GM23248 (cell line): ENCODE results near the gene TENM4. TPM values are rescaled to one million over a fixed set of nuclear protein-coding genes. Genes with fewer than 3 reads are reported as not detected.

Experiments used
- DNase-seq: peaks from one replicate; pipeline ENCODE4 v3.0.0-alpha.2; 2015
- H2AFZ ChIP-seq: fragments of 200-600 bp; sonication (generic); 2 replicates; pipeline ENCODE4 v1.6.1; 2016; ENCODE audit warnings: antibody characterized with exemption
- H3F3A ChIP-seq: fragments of 200-600 bp; sonication (generic); 2 replicates; pipeline ENCODE4 v1.6.1; 2016; ENCODE audit warnings: mild to moderate bottlenecking, antibody characterized with exemption, mixed run types; ENCODE audit not compliant: insufficient read depth
- H3K27ac ChIP-seq: fragments of 200-600 bp; sonication (generic); 2 replicates; pipeline ENCODE4 v1.5.1; 2016; ENCODE audit warnings: mild to moderate bottlenecking
- H3K27me3 ChIP-seq: fragments of 200-600 bp; sonication (generic); replicated peaks from 2 replicates; pipeline ENCODE4 v1.6.1; 2016; ENCODE audit warnings: mild to moderate bottlenecking; ENCODE audit not compliant: insufficient read depth
- H3K36me3 ChIP-seq: fragments of 200-600 bp; sonication (generic); 2 replicates; pipeline ENCODE4 v1.6.1; 2016; ENCODE audit warnings: low read depth, mild to moderate bottlenecking
- H3K4me1 ChIP-seq: fragments of 200-600 bp; sonication (generic); 2 replicates; pipeline ENCODE4 v1.6.1; 2016; ENCODE audit warnings: mild to moderate bottlenecking; ENCODE audit not compliant: insufficient read depth
- H3K4me2 ChIP-seq: fragments of 200-600 bp; sonication (generic); one replicate; pipeline ENCODE4 v1.6.1; 2016; ENCODE audit warnings: mild to moderate bottlenecking; ENCODE audit not compliant: unreplicated experiment
- H3K4me3 ChIP-seq: fragments of 200-600 bp; sonication (generic); 2 replicates; pipeline ENCODE4 v1.5.1; 2016; ENCODE audit warnings: mild to moderate bottlenecking
- H3K79me2 ChIP-seq: fragments of 200-600 bp; sonication (generic); 2 replicates; pipeline ENCODE4 v1.6.1; 2016; ENCODE audit warnings: mild to moderate bottlenecking; ENCODE audit not compliant: insufficient read depth
- H3K9ac ChIP-seq: fragments of 200-600 bp; sonication (generic); 2 replicates; pipeline ENCODE4 v1.6.1; 2016; ENCODE audit warnings: mild to moderate bottlenecking
- H3K9me2 ChIP-seq: fragments of 200-600 bp; sonication (generic); 2 replicates; pipeline ENCODE4 v1.6.1; 2016; ENCODE audit warnings: mixed run types, mild to moderate bottlenecking, moderate library complexity; ENCODE audit not compliant: insufficient read depth
- H3K9me3 ChIP-seq: fragments of 200-600 bp; sonication (generic); one replicate; pipeline ENCODE4 v1.6.1; 2017; ENCODE audit warnings: low read depth
- H4K20me1 ChIP-seq: fragments of 200-600 bp; sonication (generic); 2 replicates; pipeline ENCODE4 v1.6.0; 2016; ENCODE audit not compliant: insufficient read depth
- EZH2 ChIP-seq: fragments of 200-600 bp; sonication (generic); IDR thresholded peaks from 2 replicates; pipeline ENCODE4 v1.6.1; 2018; ENCODE audit warnings: antibody characterized with exemption, mild to moderate bottlenecking; ENCODE audit not compliant: insufficient read depth, poor library complexity, severe bottlenecking
- EZH2phosphoT487 ChIP-seq: fragments of 200-600 bp; sonication (generic); IDR thresholded peaks from 2 replicates; pipeline ENCODE4 v1.6.1; 2018; ENCODE audit warnings: antibody characterized with exemption, moderate library complexity, mild to moderate bottlenecking, low read depth; ENCODE audit not compliant: insufficient read depth
- WGBS, 2 experiments: methylation state at CpG; one replicate each; pipeline ENCODE4 v1.1.6; 2015 to 2017; ENCODE audit warnings: low lambda C conversion rate in 2 of 2, low coverage in 1 of 2; ENCODE audit errors: missing lambda C conversion rate in 2 of 2; 5-methylcytosine and 5-hydroxymethylcytosine counted together
- in situ Hi-C: fragments of 300-500 bp; cut with MboI; formaldehyde crosslinking; loops from 2 replicates; pipeline ENCODE4 v1.15.0; 2020
- polyA plus RNA-seq: library from polyadenylated mRNA; unstranded; fragments of >200 nt; fragmentation: Nextera tagmentation; extraction: Ambion mirVana; gene quantifications from 2 replicates; pipeline ENCODE4 v1.2.1, GENCODE V29; 2016
- total RNA-seq: library from RNA; depleted of rRNA; stranded (reverse); fragments of >200 nt; shearing (Covaris generic); gene quantifications from 2 replicates; pipeline ENCODE4 v1.2.3, GENCODE V29; 2014

TENM4 gene
- total and polyA plus RNA-seq, 2 experiments from 2014 or later = 0.11 to 0.48 TPM

DNA sequence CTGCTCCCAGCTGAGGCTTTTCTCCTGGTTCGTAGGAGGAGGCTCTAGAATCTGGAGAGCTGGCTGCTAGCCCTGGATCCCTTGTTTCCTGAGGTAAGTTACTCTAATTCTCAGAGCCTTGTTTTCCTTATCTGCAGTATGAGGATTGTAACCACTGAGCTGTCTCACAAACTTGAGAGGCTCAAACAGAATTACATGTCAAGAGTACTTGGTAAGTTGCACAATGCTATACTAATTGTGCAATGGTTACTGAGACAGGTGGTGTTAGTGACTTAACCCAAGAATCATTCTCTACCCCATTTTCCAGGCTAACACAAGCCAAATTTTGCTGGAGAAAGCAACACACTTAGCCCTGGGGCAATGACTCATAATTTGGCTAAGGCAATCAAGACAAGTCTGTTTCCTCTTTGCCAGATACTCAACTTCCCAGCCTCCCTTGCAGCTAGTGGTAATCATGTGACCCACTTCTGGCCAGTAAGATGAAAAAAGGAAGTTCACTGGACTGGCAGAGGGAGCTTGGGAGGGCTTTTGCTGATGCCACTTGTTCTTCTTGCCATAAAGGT, 348.0 kb downstream of the TENM4 start:
- Histone ChIP-seq H3K36me3 (no peaks in the 10 kb centered on the region), H3K4me1 (no peaks in the 10 kb centered on the region), H3K27ac (no peak overlapping the region), H3F3A (peaks cover 12% of the 10 kb centered on the region; the same call in 1 of the 2 replicates), H3K9ac (no peak overlapping the region), H4K20me1 (no peaks in the 10 kb centered on the region), H3K9me3 (no peaks in the 10 kb centered on the region), H3K4me3 (no peak overlapping the region), H2AFZ (no peak overlapping the region), H3K79me2 (no peaks in the 10 kb centered on the region), H3K27me3 (peaks cover 14% of the 10 kb centered on the region), H3K4me2 (no peak overlapping the region), H3K9me2 (no peaks in the 10 kb centered on the region)
- TF ChIP-seq EZH2phosphoT487 = no peak
- no peak for TF ChIP-seq EZH2
- 32 to 59% methylated on average over 1 of the region's 1 CpG for WGBS, 2 experiments
- in situ Hi-C loops = no loop called here
- DNase-seq = peak; percentile 86

DNA sequence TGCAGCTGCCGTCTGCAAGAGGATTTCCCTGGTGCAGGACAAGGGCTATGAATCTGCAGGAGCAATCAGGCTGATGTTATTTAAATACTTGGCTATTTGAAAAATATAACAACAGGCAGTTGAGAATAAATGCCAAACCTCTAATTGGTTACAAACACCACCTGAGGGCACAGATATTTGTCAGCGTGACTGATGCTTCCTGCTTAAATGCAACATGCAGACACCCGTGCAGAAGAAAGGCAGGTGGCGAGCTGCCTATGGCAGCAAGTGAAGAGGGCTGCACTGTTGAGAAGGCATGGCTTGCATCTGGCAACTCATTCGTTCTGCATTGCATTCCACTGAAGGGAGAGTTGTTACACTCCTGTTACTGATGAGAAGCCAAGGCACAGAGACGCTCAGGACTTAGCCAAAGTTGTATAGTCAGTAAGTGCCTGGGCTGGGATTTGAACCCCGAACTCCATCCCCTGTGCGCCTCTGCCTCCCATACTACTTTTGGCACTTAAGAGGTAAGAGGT, 350.6 kb downstream of the TENM4 start:
- no peaks in the 10 kb centered on the region for H3K36me3 ChIP-seq
- peaks cover 6% of the 10 kb centered on the region; the same call in 1 of the 2 replicates for H3K4me1 ChIP-seq
- H3K9me2 ChIP-seq = no peaks in the 10 kb centered on the region
- in situ Hi-C loops = no loop called here
- no peaks in the 10 kb centered on the region for H4K20me1 ChIP-seq
- no peaks in the 10 kb centered on the region for H3K27me3 ChIP-seq
- WGBS, 2 experiments = 54 to 64% methylated on average over 8 of the region's 8 CpGs
- no peaks in the 10 kb centered on the region for H3K79me2 ChIP-seq
- no peaks in the 10 kb centered on the region for H3K9me3 ChIP-seq
- peaks cover 12% of the 10 kb centered on the region; the same call in 1 of the 2 replicates for H3F3A ChIP-seq
- H3K27ac ChIP-seq = no peak overlapping the region
- no peak for TF ChIP-seq EZH2phosphoT487
- no peak for TF ChIP-seq EZH2
- no peak overlapping the region for H3K4me3 ChIP-seq
- no peak overlapping the region for H2AFZ ChIP-seq
- H3K4me2 ChIP-seq = no peak overlapping the region
- H3K9ac ChIP-seq = no peak overlapping the region
- DNase-seq = no peak

DNA sequence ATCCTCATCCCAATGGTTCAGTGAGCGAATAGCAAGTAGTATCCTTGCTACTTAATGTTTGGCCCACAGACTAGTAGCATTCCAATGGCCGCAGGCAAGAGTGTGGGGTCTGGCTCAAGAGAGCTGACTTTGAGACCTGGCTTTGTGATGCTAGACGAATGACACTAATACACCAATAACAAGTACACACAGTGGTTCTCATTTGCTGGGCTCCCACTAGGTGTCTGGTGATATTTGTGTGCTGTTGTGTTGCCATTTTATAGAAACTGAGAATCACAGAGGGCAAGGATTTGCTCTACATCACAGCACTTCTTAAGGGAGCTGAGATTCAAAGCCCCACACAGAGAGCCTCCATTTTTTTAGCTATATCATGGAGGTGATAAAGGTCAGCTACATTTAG, 351.2 kb downstream of the TENM4 start:
- H3K27ac ChIP-seq = no peak overlapping the region
- WGBS, 2 experiments = 66 to 70% methylated on average over 3 of the region's 3 CpGs
- H3K4me3 ChIP-seq = no peak overlapping the region
- no peak for DNase-seq
- H3K9me3 ChIP-seq = no peaks in the 10 kb centered on the region
- H3K9me2 ChIP-seq = no peaks in the 10 kb centered on the region
- no peaks in the 10 kb centered on the region for H3K27me3 ChIP-seq
- H3K36me3 ChIP-seq = no peaks in the 10 kb centered on the region
- no peak overlapping the region for H3K4me2 ChIP-seq
- H3K79me2 ChIP-seq = no peaks in the 10 kb centered on the region
- H4K20me1 ChIP-seq = no peaks in the 10 kb centered on the region
- peaks cover 6% of the 10 kb centered on the region; the same call in 1 of the 2 replicates for H3K4me1 ChIP-seq
- no peak for TF ChIP-seq EZH2
- TF ChIP-seq EZH2phosphoT487 = no peak
- H3K9ac ChIP-seq = no peak overlapping the region
- no peak overlapping the region for H2AFZ ChIP-seq
- peaks cover 12% of the 10 kb centered on the region; the same call in 1 of the 2 replicates for H3F3A ChIP-seq
- in situ Hi-C loops = no loop called here

DNA sequence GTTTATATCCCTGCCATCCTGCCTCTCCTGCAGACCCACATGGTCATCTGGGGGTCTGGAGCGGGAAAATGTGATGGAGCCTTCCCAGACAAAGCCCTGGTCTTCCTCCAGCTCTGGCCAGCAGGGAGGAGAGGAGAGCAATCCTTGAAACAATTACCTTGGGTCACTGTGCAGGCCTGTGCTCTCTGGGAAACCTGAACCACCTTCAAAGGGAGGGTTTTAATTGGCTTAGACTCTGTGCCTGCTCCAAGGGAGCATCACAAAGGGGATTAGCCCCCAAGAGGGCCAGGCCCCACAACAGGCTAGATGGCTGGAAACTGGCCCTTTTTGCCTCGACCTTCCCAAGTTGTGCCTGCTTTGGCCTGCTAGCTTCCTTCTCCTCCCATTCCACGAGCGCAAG, 351.9 kb downstream of the TENM4 start:
- Histone ChIP-seq H4K20me1 (no peaks in the 10 kb centered on the region), H3K27ac (no peak overlapping the region), H3F3A (peaks cover 12% of the 10 kb centered on the region; the same call in 1 of the 2 replicates), H3K4me2 (no peak overlapping the region), H3K9me2 (no peaks in the 10 kb centered on the region), H3K27me3 (no peaks in the 10 kb centered on the region), H2AFZ (no peak overlapping the region), H3K9ac (no peak overlapping the region), H3K9me3 (no peaks in the 10 kb centered on the region), H3K79me2 (no peaks in the 10 kb centered on the region), H3K4me1 (peaks cover 6% of the 10 kb centered on the region; the same call in 1 of the 2 replicates), H3K36me3 (no peaks in the 10 kb centered on the region), H3K4me3 (no peak overlapping the region)
- in situ Hi-C loops = no loop called here
- no peak for TF ChIP-seq EZH2phosphoT487
- TF ChIP-seq EZH2 = no peak
- no peak for DNase-seq
- 69 to 80% methylated on average over 4 of the region's 4 CpGs for WGBS, 2 experiments
